Gastrocnemius medialis (tissue), 4 donors: ENCODE measurements around the gene HDGFL2.

Experiments used
- CTCF ChIP-seq, 5 experiments: fragments of 450-650 bp in 3 of 5; fragments of 200-600 bp in 2 of 5; sonication (generic) in 2 of 5; IDR thresholded peaks in 4 of 5; conservative IDR thresholded peaks in 1 of 5; 1 replicate in 4 of 5; 2 replicates in 1 of 5; pipeline ENCODE4 v1.5.1; 2016 to 2019; ENCODE audit warnings: antibody characterized with exemption in 5 of 5, mild to moderate bottlenecking in 3 of 5, moderate library complexity in 3 of 5
- POLR2A ChIP-seq, 2 donors: fragments of 450-650 bp; IDR thresholded peaks; one replicate each; pipeline ENCODE4 v1.6.1; 2017; ENCODE audit warnings: antibody characterized with exemption in 2 of 2, mild to moderate bottlenecking in 2 of 2, moderate library complexity in 2 of 2

GRCh38 chr19:4537953-4538600 is 66.0 kb downstream of the HDGFL2 start:
- TF ChIP-seq CTCF (IDR thresholded peaks at IDR 0.05 in 4 of 5, conservative IDR thresholded peaks at IDR 0.05 in 1 of 5) (no peak), POLR2A (IDR thresholded peaks at IDR 0.05) (no peak)
